Fibroblast of pulmonary artery (primary cell): ENCODE data around the gene UBE2R2.
A peak's percentile ranks its signal among the peaks of the same experiment; 100 is the strongest.
"Not testable (repeated sequence)": the region's sequence is repeated elsewhere in the genome, so short reads cannot be mapped to it uniquely, and the experiment has no call there.

Source experiments
- DNase-seq: peaks from one replicate; pipeline ENCODE4 v3.0.0-alpha.2; 2010; ENCODE audit warnings: low read depth
- H3K4me3 ChIP-seq: replicated peaks from 2 replicates; pipeline ENCODE4 v1.5.1; 2011; ENCODE audit warnings: low read depth, mild to moderate bottlenecking, control low read depth, low read length, moderate library complexity
- CTCF ChIP-seq: IDR thresholded peaks from 2 replicates; pipeline ENCODE4 v1.5.1; 2011; ENCODE audit warnings: mild to moderate bottlenecking, control low read depth, low read length, inconsistent platforms; ENCODE audit errors: missing control alignments

Gene UBE2R2

DNA sequence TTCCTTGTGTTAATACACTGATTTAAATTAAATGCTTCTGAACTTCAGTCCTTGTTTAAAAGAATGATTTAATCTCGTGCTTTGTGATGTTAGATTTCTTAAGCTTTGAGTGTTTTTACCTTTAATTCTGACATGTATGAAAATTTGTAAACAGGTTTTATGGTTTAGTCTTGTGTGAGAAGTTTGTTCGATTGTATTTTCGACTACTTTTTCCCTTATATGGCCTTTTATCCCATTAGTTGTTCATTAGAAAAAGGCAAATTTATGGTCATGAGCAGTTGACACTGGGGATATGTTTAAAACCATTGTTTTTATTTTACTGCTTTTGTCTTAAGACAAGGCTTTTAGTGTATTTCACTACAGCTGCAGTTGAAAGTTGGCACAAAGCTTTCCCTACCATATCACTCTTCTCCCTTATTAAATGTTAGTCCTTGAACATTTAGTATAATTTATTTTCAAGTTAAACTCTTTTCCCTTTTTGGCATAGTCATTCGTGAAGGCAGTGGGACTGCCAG is 3.3 kb downstream of the UBE2R2 start:
- no peak for DNase-seq
- peak overlapping the region; percentile 11 for H3K4me3 ChIP-seq
- TF ChIP-seq CTCF, result no peak

- no peak for TF ChIP-seq CTCF
- DNase-seq, result no peak
- no peak overlapping the region for H3K4me3 ChIP-seq
These were observed 6.8 kb downstream of the UBE2R2 start for GRCh38 chr9:33823801-33824200.

DNA sequence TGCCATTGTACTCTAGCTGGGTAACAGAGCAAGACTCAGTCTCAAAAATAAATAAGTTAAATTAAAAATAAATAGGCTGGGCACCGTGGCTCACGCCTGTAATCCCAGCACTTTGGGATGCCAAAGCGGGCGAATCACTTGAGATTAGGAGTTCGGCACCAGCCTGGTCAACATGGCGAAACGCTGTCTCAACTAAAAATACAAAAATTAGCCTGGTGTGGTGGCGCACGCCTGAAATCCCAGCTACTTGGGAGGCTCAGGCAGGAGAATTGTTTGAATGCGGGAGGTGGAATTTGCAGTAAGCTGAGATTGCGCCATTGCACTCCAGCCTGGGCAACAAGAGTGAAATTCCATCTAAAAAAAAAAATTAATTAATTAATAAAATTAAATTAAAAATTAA is 10.3 kb downstream of the UBE2R2 start:
- H3K4me3 ChIP-seq, DNase-seq: not testable (repeated sequence)

DNA sequence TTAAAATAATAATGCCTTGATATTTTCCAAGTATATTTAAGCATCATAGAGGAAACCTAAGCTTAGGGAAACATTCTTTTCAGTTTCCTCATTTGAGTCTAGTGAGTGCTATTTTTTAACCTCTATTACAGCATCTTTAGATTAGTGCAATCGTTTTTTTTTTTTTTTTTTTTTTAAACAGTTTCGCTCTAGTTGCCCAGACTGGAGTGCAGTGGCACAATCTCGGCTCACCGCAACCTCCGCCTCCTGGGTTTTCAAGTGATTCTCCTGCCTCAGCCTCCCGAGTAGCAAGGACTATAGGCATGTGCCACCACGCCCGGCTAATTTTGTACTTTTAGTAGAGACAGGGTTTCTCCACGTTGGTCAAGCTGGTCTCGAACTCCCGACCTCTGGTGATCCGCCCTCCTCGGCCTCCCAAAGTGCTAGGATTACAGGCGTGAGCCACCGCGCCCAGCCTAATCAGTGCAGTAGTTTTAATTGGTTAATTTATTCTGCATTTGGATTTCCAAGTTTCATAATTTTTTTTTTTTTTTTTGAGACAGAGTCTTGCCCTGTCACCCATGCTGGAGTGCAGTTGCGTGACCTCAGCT is 12.8 kb downstream of the UBE2R2 start:
- H3K4me3 ChIP-seq, DNase-seq: not testable (repeated sequence)

DNA sequence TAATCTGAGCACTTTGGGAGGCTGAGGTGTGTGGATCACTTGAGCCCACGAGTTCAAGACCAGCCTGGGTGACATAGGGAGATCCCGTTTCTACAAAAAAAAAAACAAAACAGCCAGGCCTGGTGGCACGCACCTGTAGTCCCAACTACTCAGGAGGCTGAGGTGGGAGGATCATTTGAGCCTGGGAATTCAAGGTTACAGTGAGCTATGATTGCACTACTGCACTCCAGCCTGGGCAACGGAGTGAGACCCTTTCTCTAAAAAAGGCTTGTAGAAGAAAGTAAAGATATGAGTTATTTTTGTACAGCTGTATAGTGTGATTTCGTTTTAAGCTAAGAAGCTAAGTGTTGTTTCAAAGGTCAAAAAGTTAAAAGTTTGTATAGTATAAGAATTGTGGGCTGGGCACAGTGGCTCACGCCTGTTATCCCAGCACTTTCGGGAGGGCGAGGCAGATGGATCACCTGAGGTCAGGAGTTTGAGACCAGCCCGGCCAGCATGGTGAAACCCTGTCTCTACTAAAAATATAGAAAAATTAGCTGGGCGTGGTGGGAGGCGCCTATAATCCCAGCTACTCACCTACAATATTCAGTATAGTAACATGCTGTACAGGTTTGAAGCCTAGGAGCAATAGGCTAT is 18.8 kb downstream of the UBE2R2 start:
- no peak for DNase-seq
- H3K4me3 ChIP-seq, result no peak overlapping the region
- no peak for TF ChIP-seq CTCF

- peak; percentile 91 for DNase-seq
- not testable (repeated sequence) for H3K4me3 ChIP-seq
These were observed 19.3 kb downstream of the UBE2R2 start for GRCh38 chr9:33836261-33836660.

GRCh38 chr9:33837138-33837537 is 20.2 kb downstream of the UBE2R2 start:
- no peak for DNase-seq
- no peak overlapping the region for H3K4me3 ChIP-seq
- no peak for TF ChIP-seq CTCF

GRCh38 chr9:33840381-33840780 is 23.4 kb downstream of the UBE2R2 start:
- no peak for TF ChIP-seq CTCF
- H3K4me3 ChIP-seq, result no peak overlapping the region
- DNase-seq, result no peak
